Bronchus fibroblast of lung (primary cell): ENCODE results near the gene RNASE11. TPM values are rescaled to one million over a fixed set of nuclear protein-coding genes. Genes with fewer than 3 reads are reported as not detected.

Experiments
- total RNA-seq: library from RNA; depleted of rRNA; stranded (reverse); fragments of >200 nt; gene quantifications from 2 replicates; pipeline ENCODE4 v1.2.3, GENCODE V29; 2015

Gene RNASE11
- not detected in 2 replicates for total RNA-seq

DNA sequence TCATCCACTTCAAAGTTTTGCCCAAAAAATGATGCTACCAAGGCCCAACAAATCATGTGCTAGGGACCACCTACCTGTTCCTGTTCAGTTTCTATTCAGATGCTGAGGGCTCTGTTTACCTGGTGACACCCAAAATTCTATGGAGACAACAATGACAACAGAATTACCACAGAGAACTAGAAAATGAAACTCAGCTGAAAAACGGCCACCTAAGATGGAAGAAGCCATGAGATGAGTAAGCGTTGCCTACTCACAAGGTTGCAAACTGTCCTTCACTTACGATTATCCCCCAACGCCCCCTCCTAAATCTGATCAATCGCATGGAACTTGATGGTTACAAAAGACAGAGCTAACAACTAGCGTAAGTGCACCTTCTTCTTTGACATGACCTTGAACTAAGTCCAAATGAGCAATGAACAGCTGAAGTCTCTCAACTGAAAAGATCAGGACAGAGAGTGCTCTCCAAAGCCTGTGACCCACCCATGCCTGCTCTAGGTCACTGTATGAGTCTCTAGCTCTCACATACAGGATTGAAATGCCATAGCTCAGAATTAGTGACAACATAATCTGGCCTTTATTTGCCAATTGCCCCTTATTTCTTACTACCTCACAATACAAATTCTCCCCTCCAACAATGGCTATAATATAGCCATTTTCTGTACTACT lies at the start of gene RNASE11:
RNASE11 (minus strand) TSS at position 513 of the 666 bp plus-strand sequence.

DNA sequence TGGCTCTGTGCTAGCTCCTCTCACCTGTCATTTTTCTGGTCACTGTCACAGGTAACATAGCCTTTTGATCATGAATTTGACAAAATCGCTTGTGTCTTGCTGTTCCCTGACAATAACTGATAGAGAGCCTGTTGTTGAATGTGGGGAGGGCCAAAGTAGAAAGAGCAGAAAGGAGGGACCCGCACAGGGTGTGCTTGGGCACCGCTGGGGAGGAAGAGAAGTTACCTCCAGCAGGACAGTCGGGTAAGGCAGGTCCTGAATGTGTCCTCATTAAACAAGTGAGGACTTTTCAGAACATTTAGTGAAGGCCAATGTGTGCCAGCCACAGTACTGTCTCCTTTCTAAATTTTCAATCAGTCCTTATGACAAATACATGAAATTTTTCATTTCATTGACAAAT lies 3.4 kb upstream of the RNASE11 start, which contains the start of gene RNASE12:
RNASE12 (minus strand) TSS at position 142 of the 400 bp plus-strand sequence. CDS start 653 bp downstream, outside the sequence.

DNA sequence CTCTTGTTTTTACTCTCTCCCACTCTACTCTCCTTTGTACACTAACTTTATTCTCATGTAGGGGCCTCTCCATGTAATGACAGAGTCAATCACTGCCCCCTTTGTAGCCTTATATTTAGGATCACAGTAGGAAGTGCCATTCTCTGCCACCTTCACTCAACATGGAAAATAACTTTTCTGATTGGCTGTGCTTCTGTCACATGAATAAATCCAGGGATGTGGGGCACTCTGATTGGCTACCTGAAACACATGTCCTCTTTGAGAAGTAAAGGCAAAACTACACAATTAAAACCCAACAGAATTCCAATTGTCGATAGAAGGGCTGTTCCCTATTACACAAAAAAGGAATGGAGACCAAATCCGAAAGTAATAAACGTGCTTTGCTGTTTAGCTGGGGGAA lies 26.8 kb downstream of the RNASE11 start, which contains the start of gene RNASE9:
RNASE9 (minus strand) TSS at position 87 of the 400 bp plus-strand sequence.

Other genes starting within 250 kb of the RNASE11 start
- 18.0 and 18.8 TPM in 2 replicates for gene PARP2, start 244.4 kb downstream of the RNASE11 start, total RNA-seq
- gene TEP1, start 174.5 kb downstream of the RNASE11 start, total RNA-seq = 7.0 and 9.4 TPM in 2 replicates
- 0.30 and 0.50 TPM in 2 replicates for gene KLHL33, start 151.8 kb downstream of the RNASE11 start, total RNA-seq
- gene OSGEP, start 133.2 kb downstream of the RNASE11 start, total RNA-seq = 62.5 and 70.6 TPM in 2 replicates
- gene APEX1, start 132.8 kb downstream of the RNASE11 start, total RNA-seq = 278 and 299 TPM in 2 replicates
- gene PIP4P1, start 126.6 kb downstream of the RNASE11 start, total RNA-seq = 19.2 and 19.8 TPM in 2 replicates
- gene PNP, start 118.6 kb downstream of the RNASE11 start, total RNA-seq = 51.7 and 54.6 TPM in 2 replicates
- gene RNASE10, start 82.5 kb downstream of the RNASE11 start, total RNA-seq = not detected in 2 replicates
- gene RNASE9, start 27.0 kb downstream of the RNASE11 start, total RNA-seq = not detected in 2 replicates
- not detected in 2 replicates for gene RNASE12, start 3.4 kb upstream of the RNASE11 start, total RNA-seq
- gene OR6S1, start 53.7 kb upstream of the RNASE11 start, total RNA-seq = not detected in 2 replicates
- 12.1 and 12.9 TPM in 2 replicates for gene RNASE4, start 96.6 kb upstream of the RNASE11 start, total RNA-seq
- 6.7 and 7.9 TPM in 2 replicates for gene ANG, start 100.8 kb upstream of the RNASE11 start, total RNA-seq
- gene EDDM3A, start 157.9 kb upstream of the RNASE11 start, total RNA-seq = not detected in 2 replicates
- gene EDDM3B, start 180.4 kb upstream of the RNASE11 start, total RNA-seq = not detected in 2 replicates
- not detected in 2 replicates for gene RNASE6, start 193.3 kb upstream of the RNASE11 start, total RNA-seq
- gene RNASE1, start 214.8 kb upstream of the RNASE11 start, total RNA-seq = not detected in 2 replicates